ENCODE results near the gene ELL.
"Not testable (repeated sequence)": the region's sequence is repeated elsewhere in the genome, so short reads cannot be mapped to it uniquely, and the experiment has no call there.

The ELL gene

GRCh38 chr19:18532168-18532890 is 10.5 kb upstream of the ELL start:
- no peak for DNase-seq (ENCODE audit: low read depth in 2 of 3, low spot score in 2 of 3)

DNA sequence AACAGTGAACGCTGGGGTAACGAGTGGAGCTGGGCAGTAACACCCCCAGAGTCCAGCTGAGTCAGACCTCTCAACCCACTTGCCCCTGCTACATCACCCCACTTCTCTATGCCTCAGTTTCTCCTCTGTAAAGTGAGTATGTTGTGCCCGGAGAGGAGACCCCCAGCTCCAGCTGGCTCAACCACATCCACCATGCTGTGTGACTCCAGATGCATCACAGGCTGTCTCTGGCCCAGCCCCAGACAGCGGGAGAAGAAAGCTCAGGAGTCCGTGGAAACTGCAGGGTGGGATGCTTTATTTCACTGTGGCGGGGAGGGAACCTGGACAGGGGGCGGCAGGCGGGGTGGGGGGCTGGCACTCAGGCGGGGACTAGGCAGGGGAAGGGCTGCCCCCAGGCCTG is 9.6 kb upstream of the ELL start:
- no peak for DNase-seq (ENCODE audit: low read depth in 2 of 3, low spot score in 2 of 3)

DNA sequence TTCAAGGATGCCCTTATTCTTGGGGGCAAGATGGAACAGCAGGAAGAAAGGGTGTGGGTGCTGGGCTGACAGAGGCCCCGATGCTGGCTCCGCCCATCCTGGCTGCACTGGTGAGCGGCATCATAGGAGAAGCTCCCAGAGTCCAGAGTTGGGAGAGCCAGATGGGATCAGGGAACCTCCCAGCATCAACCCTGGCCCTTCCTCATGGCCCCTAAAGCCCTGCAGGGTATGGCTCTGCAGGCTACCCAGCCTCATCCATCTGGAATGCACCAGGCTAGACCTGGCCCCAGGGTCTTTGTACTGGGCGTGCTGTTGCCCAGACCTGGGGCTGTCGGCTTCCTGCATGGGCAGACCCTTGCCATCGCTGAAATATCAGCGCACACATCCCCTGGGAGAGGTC is 7.9 kb upstream of the ELL start:
- DNase-seq (ENCODE audit: low read depth in 2 of 3, low spot score in 2 of 3): no peak

DNA sequence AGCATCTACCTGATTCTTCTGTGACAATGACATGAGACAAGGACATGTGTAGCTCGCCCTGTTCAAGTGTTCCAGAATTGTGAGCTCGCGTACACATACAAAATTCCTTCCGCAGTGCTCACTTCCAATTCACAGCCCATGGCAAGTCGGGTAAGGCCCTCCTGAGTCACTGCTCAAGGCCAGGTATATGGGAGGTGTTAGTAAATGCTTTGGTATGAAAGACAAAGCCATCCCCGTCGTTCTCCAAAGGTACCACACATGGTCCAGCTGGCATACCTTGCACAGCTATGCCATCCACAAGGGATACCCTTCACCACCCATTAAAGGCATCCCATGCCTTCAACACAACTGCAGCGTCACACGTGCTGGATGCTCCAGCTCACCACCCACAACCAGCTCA is 4.4 kb upstream of the ELL start:
- no peak for DNase-seq (ENCODE audit: low read depth in 2 of 3, low spot score in 2 of 3)

GRCh38 chr19:18523841-18524240 is 2.0 kb upstream of the ELL start:
- DNase-seq (ENCODE audit: low read depth in 2 of 3, low spot score in 2 of 3): no peak

GRCh38 chr19:18522862-18523440 is 1.1 kb upstream of the ELL start:
- not testable (repeated sequence) for DNase-seq (ENCODE audit: low read depth in 2 of 3, low spot score in 2 of 3)

DNA sequence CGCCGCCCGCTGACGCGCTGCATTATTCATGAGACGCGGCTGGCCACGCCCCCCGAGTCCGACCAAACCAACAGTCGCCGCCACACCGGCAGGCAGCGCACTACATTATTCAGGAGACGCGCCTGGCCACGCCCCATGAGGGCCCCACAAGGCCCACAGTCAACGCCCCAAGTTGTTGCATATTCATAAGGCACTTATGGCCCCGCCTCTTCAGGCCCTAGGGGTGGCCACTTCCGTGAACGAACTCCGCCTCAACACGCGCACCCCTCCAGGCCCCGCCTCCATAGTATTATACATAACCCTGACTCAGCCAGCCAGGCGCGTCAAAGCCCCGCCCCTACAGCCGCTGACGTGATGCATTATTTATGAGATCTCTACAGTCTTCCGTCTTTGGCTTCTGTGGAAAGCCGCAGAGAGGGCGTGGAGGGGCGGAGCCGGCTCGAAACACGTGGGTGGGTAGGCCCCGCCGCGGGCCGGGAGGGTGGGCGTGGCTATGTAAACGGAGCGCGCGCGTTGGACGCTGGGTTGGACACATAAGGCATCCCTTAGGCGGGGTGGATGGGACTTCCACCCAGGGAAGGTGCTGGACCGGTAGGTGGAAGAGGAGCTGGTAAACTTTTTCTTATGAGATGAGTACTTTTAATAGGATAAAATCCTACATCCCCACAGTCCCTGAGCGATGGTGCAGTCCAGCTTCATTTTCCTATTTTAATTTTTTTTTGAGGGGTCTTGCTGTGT is 423 bp upstream of the ELL start:
- DNase-seq (ENCODE audit: low read depth in 2 of 3, low spot score in 2 of 3): peak; percentile 99 to 100 (median 99)

- no peak for DNase-seq (ENCODE audit: low read depth in 2 of 3, low spot score in 2 of 3)
Observed at GRCh38 chr19:18520848-18521691, 800 bp downstream of the ELL start.

GRCh38 chr19:18519962-18520847 is 1.7 kb downstream of the ELL start:
- no peak for DNase-seq (ENCODE audit: low read depth in 2 of 3, low spot score in 2 of 3)

DNA sequence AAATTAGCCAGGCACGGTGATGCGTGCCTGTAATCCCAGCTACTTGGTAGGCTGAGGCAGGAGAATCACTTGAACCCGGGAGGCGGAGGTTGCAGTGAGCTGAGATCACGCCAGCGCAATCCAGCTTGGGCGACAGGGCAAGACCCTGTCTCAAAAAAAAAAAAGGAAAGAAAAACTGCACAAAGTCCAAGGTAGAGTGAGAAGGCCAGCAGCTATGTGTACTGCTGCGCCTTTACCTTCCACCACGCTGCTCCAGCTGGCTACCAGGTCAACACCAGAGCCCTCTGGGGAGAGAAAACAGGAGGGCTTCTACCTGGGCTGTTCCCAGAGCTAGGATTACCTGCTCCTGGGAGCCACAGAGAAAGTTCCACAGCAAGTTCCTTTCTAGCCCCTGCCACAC is 3.2 kb downstream of the ELL start:
- DNase-seq (ENCODE audit: low read depth in 2 of 3, low spot score in 2 of 3): no peak

GRCh38 chr19:18517606-18518005 is 4.3 kb downstream of the ELL start:
- DNase-seq (ENCODE audit: low read depth in 2 of 3, low spot score in 2 of 3): no peak

GRCh38 chr19:18515959-18516358 is 5.9 kb downstream of the ELL start:
- DNase-seq (ENCODE audit: low read depth in 2 of 3, low spot score in 2 of 3): no peak

DNA sequence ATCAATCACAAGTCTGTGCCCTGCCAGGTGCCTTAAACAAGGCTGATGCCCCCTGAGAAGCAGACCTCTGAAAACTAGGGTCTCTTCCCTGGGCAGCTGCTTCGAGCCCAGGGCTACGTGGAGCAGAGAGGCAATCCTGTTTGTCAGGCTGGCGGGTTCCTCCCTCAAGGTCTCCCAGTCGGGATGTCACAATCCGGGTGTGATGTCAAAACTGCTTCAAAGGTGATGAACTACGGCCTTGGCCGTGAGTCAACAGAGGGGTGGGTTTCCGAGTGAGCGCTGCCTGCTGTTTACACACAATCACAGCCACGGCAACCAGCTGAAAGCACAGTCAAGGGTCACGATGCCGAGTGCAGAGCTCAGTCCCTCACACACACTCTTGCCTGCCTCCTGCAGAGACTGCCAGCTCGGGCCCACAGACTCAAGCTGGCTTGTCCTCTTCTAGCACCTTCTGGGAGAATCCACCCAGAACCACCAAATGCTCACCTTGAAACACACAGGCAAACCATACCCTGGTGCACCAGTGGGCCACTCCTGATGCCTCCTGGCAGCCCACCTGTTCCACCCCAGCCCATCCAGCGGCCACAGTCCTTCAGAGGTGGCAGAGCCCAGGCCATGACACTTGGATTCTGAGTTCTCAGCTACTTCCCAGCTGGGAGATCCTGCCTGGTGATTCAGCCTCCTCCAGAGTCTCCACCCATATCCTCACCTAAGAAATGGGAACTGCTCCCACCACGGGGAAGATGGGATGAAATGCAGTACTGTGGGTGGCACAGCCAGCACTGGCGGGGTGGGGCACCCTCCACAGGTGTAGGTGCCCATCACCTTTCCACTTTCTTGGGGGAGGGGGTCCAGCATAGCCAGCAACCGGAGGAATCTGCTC is 6.8 kb downstream of the ELL start:
- DNase-seq (ENCODE audit: low read depth in 2 of 3, low spot score in 2 of 3): no peak

DNA sequence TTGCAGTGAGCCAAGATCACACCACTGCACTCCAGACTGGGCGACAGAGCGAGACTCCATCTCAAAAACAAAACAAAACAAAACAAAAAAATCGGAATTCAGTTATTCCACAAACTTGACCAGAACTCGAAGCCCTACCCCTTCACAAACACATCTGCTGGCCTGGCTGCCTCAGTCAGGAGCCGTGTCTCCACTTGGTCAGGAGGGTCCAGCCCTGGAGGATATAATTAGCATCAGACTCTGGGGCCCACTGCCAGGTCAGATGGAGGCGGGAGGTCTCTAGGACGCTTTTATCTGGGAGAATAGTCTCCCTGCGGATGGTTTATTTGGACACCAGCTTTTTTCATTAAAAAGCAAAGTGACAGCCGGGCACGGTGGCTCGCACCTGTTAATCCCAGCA is 8.0 kb downstream of the ELL start:
- DNase-seq (ENCODE audit: low read depth in 2 of 3, low spot score in 2 of 3): no peak

DNA sequence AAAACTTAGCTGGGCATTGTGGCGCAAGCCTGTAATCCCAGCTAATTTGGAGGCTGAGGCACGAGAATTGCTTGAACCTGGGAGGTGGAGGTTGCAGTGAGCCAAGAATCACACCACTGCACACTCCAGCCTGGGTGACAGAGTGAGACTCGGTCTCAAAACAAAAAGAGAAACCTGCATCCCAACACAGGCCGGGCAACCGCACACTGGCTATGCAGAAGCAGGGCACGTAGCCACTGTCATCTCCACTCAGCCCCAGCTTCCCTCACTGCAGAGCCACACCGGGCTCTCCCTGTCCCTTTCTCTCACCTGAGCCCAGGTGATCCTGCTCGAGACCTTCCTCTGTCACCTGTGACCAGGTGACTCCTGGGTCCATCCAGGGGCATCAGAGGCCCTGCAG is 11.7 kb downstream of the ELL start:
- DNase-seq (ENCODE audit: low read depth in 2 of 3, low spot score in 2 of 3): no peak

DNA sequence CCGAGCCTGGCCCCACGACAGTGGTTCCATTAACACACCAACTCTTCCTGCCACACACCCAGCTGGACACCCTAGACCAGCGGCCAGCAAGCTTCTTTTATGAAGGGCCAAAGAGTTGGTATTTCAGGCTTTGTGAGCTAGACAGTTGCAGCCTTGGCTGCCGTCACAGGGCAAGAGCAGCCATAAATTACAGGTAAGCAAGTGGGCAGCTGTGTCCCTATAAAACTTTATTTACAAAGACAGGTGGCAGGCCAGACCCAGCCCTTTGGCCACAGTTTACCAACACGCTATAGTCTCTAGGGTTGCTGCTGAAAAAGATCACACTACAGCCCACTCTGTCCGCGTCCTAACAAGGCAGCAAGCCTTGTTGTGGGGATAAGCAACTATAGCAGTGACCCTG is 13.3 kb downstream of the ELL start:
- no peak for DNase-seq (ENCODE audit: low read depth in 2 of 3, low spot score in 2 of 3)

DNA sequence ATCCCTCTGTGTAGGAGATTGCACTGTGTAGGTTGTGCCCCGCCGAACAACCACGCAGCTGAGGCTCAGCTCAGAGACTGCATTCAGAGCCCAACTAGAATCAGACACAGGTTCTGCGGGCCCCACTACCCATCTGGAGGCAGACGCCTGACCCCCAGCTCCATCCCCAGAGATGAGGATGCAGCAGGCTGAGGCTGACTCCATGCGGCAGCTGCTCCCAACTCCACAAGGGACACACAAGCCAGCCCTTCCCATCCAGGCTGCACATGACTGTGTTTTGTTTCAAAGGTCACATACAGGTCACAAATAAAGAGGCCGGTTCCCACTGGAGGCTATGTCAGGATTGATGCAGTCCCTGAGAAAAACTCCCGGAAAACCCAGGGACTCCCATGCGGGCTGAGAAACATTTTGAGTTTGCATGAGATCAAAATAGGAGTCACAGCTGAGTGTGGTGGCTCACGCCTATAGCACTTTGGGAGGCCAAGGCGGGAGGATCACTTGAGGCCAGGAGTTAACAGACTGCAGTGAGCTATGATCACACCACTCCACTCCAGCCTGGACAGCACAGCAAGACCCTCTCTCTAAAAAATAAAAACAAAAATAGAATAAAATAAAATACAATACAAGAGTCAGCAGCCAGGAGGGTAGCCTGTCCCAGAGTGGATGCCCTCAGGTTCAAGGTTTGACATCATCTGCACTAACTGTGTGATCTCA is 14.0 kb downstream of the ELL start:
- DNase-seq (ENCODE audit: low read depth in 2 of 3, low spot score in 2 of 3): no peak

GRCh38 chr19:18507021-18507726 is 14.7 kb downstream of the ELL start:
- no peak for DNase-seq (ENCODE audit: low read depth in 2 of 3, low spot score in 2 of 3)
